Measurements from ENCODE around the gene WDR90. TPM values are rescaled to one million over a fixed set of nuclear protein-coding genes. Genes with fewer than 3 reads are reported as not detected.

WDR90 gene
- polyA plus RNA-seq, 1 donor from 2014 or later: 32.1 TPM

DNA sequence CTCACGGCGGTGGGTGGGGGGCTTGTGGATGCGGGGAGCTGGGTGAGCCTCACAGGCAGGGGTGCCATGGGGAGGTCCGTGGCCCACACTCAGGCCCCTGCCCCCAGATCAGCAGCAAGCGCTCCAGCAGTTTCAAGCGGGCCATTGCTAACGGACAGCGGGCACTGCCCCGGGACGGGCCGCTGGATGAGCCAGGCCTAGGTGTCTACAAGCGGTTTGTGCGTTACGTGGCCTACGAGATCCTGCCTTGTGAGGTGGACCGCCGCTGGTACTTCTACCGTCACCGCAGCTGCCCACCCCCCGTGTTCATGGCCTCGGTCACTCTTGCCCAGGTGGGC, 27.4 kb downstream of the WDR90 start:
- H3K9me3 ChIP-seq (ENCODE audit: low read length): no peaks in the 10 kb centered on the region
- no peaks in the 10 kb centered on the region for H3K36me3 ChIP-seq (ENCODE audit: insufficient read depth, low read length)
- H2AFZ ChIP-seq (ENCODE audit: low read depth, low read length): no peak overlapping the region
- H3K9ac ChIP-seq (ENCODE audit: low read length): no peak overlapping the region
- H3K27me3 ChIP-seq (ENCODE audit: insufficient read depth, low read depth, low read length): peaks cover 3% of the 10 kb centered on the region
- H3K79me2 ChIP-seq (replicated peaks; ENCODE audit: insufficient read depth, low read length): peaks cover 7% of the 10 kb centered on the region
- H3K9me2 ChIP-seq (ENCODE audit: insufficient read depth, low read length): no peaks in the 10 kb centered on the region
- H3K27ac ChIP-seq (ENCODE audit: low read length): no peak overlapping the region
- no peak for TF ChIP-seq MXI1 (conservative IDR thresholded peaks at IDR 0.05; ENCODE audit: poor library complexity, severe bottlenecking)
- peaks cover 6% of the 10 kb centered on the region for H4K20me1 ChIP-seq (ENCODE audit: insufficient read depth)
- no peak overlapping the region for H3K4me3 ChIP-seq (ENCODE audit: low read length)
- H3F3A ChIP-seq (ENCODE audit: insufficient read depth, low read length, poor library complexity, severe bottlenecking): no peaks in the 10 kb centered on the region
- H3K4me2 ChIP-seq (ENCODE audit: low read length): no peak overlapping the region

DNA sequence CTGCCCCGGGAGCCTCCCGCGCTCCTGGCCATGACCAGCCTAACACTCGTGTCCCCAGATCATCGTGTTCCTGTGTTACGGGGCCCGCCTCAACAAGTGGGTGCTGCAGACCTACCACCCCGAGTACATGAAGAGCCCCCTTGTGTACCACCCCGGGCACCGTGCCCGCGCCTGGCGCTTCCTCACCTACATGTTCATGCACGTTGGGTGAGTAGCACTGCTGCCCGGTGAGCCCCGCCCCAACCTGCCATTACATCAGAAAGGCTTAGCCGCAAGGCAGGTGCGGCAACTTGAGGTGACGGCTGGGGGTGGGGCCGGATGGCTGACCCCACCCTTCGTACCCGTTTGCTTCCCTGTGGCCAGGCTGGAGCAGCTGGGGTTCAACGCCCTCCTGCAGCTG, 27.7 kb downstream of the WDR90 start:
- H3K4me2 ChIP-seq (ENCODE audit: low read length): no peak overlapping the region
- no peaks in the 10 kb centered on the region for H3K36me3 ChIP-seq (ENCODE audit: insufficient read depth, low read length)
- peaks cover 11% of the 10 kb centered on the region for H3K79me2 ChIP-seq (replicated peaks; ENCODE audit: insufficient read depth, low read length)
- peaks cover 6% of the 10 kb centered on the region for H4K20me1 ChIP-seq (ENCODE audit: insufficient read depth)
- peaks cover 3% of the 10 kb centered on the region for H3K27me3 ChIP-seq (ENCODE audit: insufficient read depth, low read depth, low read length)
- H3K9me2 ChIP-seq (ENCODE audit: insufficient read depth, low read length): no peaks in the 10 kb centered on the region
- H3K27ac ChIP-seq (ENCODE audit: low read length): no peak overlapping the region
- no peaks in the 10 kb centered on the region for H3F3A ChIP-seq (ENCODE audit: insufficient read depth, low read length, poor library complexity, severe bottlenecking)
- TF ChIP-seq EZH2 (IDR thresholded peaks at IDR 0.05; ENCODE audit: borderline replicate concordance, insufficient read depth, low read length, poor library complexity, severe bottlenecking): no peak
- TF ChIP-seq, protein P1, sequence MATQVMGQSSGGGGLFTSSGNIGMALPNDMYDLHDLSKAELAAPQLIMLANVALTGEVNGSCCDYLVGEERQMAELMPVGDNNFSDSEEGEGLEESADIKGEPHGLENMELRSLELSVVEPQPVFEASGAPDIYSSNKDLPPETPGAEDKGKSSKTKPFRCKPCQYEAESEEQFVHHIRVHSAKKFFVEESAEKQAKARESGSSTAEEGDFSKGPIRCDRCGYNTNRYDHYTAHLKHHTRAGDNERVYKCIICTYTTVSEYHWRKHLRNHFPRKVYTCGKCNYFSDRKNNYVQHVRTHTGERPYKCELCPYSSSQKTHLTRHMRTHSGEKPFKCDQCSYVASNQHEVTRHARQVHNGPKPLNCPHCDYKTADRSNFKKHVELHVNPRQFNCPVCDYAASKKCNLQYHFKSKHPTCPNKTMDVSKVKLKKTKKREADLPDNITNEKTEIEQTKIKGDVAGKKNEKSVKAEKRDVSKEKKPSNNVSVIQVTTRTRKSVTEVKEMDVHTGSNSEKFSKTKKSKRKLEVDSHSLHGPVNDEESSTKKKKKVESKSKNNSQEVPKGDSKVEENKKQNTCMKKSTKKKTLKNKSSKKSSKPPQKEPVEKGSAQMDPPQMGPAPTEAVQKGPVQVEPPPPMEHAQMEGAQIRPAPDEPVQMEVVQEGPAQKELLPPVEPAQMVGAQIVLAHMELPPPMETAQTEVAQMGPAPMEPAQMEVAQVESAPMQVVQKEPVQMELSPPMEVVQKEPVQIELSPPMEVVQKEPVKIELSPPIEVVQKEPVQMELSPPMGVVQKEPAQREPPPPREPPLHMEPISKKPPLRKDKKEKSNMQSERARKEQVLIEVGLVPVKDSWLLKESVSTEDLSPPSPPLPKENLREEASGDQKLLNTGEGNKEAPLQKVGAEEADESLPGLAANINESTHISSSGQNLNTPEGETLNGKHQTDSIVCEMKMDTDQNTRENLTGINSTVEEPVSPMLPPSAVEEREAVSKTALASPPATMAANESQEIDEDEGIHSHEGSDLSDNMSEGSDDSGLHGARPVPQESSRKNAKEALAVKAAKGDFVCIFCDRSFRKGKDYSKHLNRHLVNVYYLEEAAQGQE (IDR thresholded peaks at IDR 0.05; ENCODE audit: borderline replicate concordance): no peak
- TF ChIP-seq POLR2AphosphoS5 (IDR thresholded peaks at IDR 0.05): no peak
- no peak for TF ChIP-seq RAD21 (conservative IDR thresholded peaks at IDR 0.05)
- TF ChIP-seq SMC3 (conservative IDR thresholded peaks at IDR 0.05; ENCODE audit: poor library complexity): no peak
- no peak for TF ChIP-seq TAF1 (IDR thresholded peaks at IDR 0.05; ENCODE audit: low read depth)
- no peak for TF ChIP-seq EP300 (conservative IDR thresholded peaks at IDR 0.05; ENCODE audit: poor library complexity, severe bottlenecking)
- no peak overlapping the region for H2AFZ ChIP-seq (ENCODE audit: low read depth, low read length)
- H3K9me3 ChIP-seq (ENCODE audit: low read length): no peaks in the 10 kb centered on the region
- no peak overlapping the region for H3K4me3 ChIP-seq (ENCODE audit: low read length)
- H3K9ac ChIP-seq (ENCODE audit: low read length): no peak overlapping the region

DNA sequence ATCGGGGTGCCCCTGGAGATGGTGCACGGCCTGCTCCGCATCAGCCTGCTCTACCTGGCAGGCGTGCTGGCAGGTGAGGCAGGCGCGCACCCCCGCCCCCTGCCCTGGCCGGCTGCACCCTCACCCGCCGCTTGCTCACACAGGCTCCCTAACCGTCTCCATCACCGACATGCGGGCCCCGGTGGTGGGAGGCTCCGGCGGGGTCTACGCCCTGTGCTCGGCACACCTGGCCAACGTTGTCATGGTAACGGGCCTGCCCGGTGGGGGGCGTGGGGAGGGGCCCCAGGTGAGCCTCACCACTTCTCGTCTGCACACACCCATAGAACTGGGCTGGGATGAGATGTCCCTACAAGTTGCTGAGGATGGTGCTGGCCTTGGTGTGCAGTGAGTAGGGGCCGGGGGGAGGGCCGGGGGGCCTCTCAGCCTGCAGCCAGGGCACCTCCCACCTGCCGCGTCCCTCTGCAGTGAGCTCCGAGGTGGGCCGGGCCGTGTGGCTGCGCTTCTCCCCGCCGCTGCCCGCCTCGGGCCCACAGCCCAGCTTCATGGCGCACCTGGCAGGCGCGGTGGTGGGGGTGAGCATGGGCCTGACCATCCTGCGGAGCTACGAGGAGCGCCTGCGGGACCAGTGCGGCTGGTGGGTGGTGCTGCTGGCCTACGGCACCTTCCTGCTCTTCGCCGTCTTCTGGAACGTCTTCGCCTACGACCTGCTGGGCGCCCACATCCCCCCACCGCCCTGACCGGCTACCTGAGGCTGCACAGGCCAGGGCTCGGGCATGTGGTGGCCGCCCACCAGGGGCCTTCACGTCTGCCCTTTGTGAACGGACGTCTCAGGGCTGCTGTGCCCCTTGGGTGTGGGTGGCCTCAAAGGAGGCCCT, 28.4 kb downstream of the WDR90 start:
- peaks cover 6% of the 10 kb centered on the region for H4K20me1 ChIP-seq (ENCODE audit: insufficient read depth)
- H3K36me3 ChIP-seq (ENCODE audit: insufficient read depth, low read length): no peaks in the 10 kb centered on the region
- no peak overlapping the region for H3K27ac ChIP-seq (ENCODE audit: low read length)
- H3K4me3 ChIP-seq (ENCODE audit: low read length): no peak overlapping the region
- no peaks in the 10 kb centered on the region for H3K9me3 ChIP-seq (ENCODE audit: low read length)
- TF ChIP-seq EP300 (conservative IDR thresholded peaks at IDR 0.05; ENCODE audit: poor library complexity, severe bottlenecking) (no peak), POLR2AphosphoS5 (IDR thresholded peaks at IDR 0.05) (no peak), MXI1 (conservative IDR thresholded peaks at IDR 0.05; ENCODE audit: poor library complexity, severe bottlenecking) (no peak), TAF1 (IDR thresholded peaks at IDR 0.05; ENCODE audit: low read depth) (no peak), EZH2 (IDR thresholded peaks at IDR 0.05; ENCODE audit: borderline replicate concordance, insufficient read depth, low read length, poor library complexity, severe bottlenecking) (no peak), SMC3 (conservative IDR thresholded peaks at IDR 0.05; ENCODE audit: poor library complexity) (no peak), RAD21 (conservative IDR thresholded peaks at IDR 0.05) (no peak)
- TF ChIP-seq, protein P1 (IDR thresholded peaks at IDR 0.05; ENCODE audit: borderline replicate concordance): no peak
- TF ChIP-seq, protein P2, sequence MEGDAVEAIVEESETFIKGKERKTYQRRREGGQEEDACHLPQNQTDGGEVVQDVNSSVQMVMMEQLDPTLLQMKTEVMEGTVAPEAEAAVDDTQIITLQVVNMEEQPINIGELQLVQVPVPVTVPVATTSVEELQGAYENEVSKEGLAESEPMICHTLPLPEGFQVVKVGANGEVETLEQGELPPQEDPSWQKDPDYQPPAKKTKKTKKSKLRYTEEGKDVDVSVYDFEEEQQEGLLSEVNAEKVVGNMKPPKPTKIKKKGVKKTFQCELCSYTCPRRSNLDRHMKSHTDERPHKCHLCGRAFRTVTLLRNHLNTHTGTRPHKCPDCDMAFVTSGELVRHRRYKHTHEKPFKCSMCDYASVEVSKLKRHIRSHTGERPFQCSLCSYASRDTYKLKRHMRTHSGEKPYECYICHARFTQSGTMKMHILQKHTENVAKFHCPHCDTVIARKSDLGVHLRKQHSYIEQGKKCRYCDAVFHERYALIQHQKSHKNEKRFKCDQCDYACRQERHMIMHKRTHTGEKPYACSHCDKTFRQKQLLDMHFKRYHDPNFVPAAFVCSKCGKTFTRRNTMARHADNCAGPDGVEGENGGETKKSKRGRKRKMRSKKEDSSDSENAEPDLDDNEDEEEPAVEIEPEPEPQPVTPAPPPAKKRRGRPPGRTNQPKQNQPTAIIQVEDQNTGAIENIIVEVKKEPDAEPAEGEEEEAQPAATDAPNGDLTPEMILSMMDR (IDR thresholded peaks at IDR 0.05; ENCODE audit: poor library complexity, severe bottlenecking): no peak
- H3K27me3 ChIP-seq (ENCODE audit: insufficient read depth, low read depth, low read length): peaks cover 3% of the 10 kb centered on the region
- H3K9ac ChIP-seq (ENCODE audit: low read length): no peak overlapping the region
- H3K9me2 ChIP-seq (ENCODE audit: insufficient read depth, low read length): no peaks in the 10 kb centered on the region
- H3K79me2 ChIP-seq (replicated peaks; ENCODE audit: insufficient read depth, low read length): peaks cover 14% of the 10 kb centered on the region
- H2AFZ ChIP-seq (ENCODE audit: low read depth, low read length): no peak overlapping the region
- no peak overlapping the region for H3K4me2 ChIP-seq (ENCODE audit: low read length)
- H3F3A ChIP-seq (ENCODE audit: insufficient read depth, low read length, poor library complexity, severe bottlenecking): no peaks in the 10 kb centered on the region

All from neural cell (in vitro differentiated cells).